ENCODE measurements around the gene NAPB.

NAPB gene

DNA sequence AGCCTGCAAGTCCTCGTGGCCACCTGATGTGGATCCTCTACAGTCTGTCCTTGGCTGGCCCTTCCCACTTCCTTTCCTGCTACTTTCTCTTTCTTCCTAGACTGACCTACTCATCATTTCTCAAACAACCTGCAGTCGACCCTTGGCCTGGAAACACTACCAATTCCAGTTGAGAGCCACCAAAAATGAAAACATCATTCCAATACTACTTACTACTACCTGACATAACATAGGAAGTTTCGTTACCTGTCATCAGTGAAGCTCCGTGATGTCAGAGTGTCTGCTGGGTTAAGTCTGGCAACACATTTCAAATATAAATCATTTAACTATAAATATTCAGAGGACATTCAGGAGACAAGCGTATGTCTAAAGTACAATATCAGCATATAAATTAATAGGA, 45.5 kb downstream of the NAPB start:
- no peak for TF ChIP-seq POLR2AphosphoS5 (IDR thresholded peaks at IDR 0.05; ENCODE audit: low read depth, low read length)
- no peak for TF ChIP-seq TAF1 (IDR thresholded peaks at IDR 0.05; ENCODE audit: borderline replicate concordance, low read depth, low read length)
- no peak for TF ChIP-seq POLR2A (IDR thresholded peaks at IDR 0.05; ENCODE audit: low read depth, low read length)
- DNase-seq (ENCODE audit: insufficient read length) (no peak), FAIRE-seq (no peak)

DNA sequence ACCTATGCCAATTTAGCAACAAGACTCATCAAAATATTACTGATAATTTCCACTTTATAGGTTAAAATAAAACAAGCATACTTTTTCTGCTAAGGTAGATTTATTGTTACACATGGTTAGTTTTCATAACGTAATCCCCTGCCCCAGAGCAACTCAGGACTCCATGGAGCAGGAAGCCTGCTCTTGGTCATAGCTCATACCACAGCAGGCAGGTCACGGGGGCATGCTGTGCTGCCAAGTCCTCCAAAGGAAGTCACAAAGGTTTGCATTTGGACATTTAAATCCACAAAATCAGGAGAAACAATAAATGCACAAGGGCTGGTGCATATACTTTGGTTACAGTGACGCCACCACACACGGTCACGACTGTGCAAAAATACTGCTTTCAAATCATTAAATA, 46.8 kb downstream of the NAPB start:
- DNase-seq (ENCODE audit: insufficient read length) (no peak), FAIRE-seq (no peak)
- TF ChIP-seq TAF1 (IDR thresholded peaks at IDR 0.05; ENCODE audit: borderline replicate concordance, low read depth, low read length) = no peak
- TF ChIP-seq POLR2A (IDR thresholded peaks at IDR 0.05; ENCODE audit: low read depth, low read length) = no peak
- TF ChIP-seq POLR2AphosphoS5 (IDR thresholded peaks at IDR 0.05; ENCODE audit: low read depth, low read length) = no peak

DNA sequence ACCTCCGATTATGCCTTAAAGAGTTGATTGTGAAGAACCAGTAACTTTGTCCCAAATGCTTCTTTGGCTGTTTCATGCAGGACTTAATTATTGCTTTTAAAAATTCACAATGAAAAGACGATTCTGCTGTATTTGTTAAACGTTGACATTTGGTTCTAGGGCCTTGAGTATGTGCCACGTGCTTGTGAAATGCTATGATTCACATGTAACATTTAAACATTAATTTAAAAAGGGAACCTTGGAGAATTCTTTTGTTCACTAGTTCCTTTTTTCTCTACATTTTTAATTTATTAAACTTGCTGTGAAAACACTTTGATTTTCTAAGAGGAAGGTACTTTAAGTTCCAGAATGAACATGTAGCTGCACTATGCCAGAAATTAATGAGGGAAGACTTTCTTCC, 49.8 kb downstream of the NAPB start:
- no peak for TF ChIP-seq TAF1 (IDR thresholded peaks at IDR 0.05; ENCODE audit: borderline replicate concordance, low read depth, low read length)
- TF ChIP-seq POLR2A (IDR thresholded peaks at IDR 0.05; ENCODE audit: low read depth, low read length) = no peak
- no peak for TF ChIP-seq POLR2AphosphoS5 (IDR thresholded peaks at IDR 0.05; ENCODE audit: low read depth, low read length)
- FAIRE-seq (no peak), DNase-seq (ENCODE audit: insufficient read length) (no peak)

DNA sequence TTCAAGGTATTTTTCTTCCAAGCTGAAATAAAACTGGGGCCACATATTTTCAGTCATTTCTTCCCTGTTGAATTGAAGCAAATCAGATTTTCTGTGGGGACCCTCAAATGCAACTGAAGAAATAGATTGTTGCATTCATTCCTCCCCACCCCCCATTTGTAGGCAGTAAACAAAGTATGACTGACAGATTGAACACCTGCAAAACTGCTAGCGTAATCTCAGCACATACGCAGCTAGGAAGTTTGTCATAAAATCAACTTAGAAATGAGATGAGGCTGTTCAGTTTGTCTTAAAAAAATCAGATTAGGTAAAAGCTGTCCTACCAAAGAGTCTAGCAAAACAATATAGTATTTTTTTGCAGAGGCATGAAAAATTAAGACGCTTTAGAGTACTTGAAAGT, 50.4 kb downstream of the NAPB start:
- no peak for FAIRE-seq
- no peak for TF ChIP-seq POLR2A (IDR thresholded peaks at IDR 0.05; ENCODE audit: low read depth, low read length)
- TF ChIP-seq TAF1 (IDR thresholded peaks at IDR 0.05; ENCODE audit: borderline replicate concordance, low read depth, low read length) = no peak
- TF ChIP-seq POLR2AphosphoS5 (IDR thresholded peaks at IDR 0.05; ENCODE audit: low read depth, low read length) = no peak
- no peak for DNase-seq (ENCODE audit: insufficient read length)

DNA sequence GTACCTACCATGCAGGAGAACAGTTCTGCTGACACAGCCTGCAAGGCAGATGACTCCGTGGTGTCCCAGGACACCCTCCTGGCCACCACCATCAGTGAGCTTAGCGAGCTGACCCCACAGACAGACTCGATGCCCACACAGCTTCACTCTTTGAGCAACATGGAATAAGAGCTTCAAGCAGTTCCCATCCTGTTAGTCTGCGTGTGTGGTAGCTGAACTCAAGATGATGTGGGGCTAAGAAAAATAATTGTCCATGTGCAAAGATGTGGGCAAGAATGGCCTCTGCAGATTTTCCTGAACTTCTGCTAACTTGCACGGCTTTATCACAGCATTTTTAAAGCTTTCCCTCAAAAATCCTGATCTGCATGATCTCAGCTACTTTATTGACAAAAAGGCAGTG, 51.0 kb downstream of the NAPB start:
- TF ChIP-seq TAF1 (IDR thresholded peaks at IDR 0.05; ENCODE audit: borderline replicate concordance, low read depth, low read length) = no peak
- TF ChIP-seq POLR2A (IDR thresholded peaks at IDR 0.05; ENCODE audit: low read depth, low read length) = 0 out of 2 replicates have a peak, but pooled peaks have one; percentile 14
- DNase-seq (ENCODE audit: insufficient read length) (no peak), FAIRE-seq (no peak)

DNA sequence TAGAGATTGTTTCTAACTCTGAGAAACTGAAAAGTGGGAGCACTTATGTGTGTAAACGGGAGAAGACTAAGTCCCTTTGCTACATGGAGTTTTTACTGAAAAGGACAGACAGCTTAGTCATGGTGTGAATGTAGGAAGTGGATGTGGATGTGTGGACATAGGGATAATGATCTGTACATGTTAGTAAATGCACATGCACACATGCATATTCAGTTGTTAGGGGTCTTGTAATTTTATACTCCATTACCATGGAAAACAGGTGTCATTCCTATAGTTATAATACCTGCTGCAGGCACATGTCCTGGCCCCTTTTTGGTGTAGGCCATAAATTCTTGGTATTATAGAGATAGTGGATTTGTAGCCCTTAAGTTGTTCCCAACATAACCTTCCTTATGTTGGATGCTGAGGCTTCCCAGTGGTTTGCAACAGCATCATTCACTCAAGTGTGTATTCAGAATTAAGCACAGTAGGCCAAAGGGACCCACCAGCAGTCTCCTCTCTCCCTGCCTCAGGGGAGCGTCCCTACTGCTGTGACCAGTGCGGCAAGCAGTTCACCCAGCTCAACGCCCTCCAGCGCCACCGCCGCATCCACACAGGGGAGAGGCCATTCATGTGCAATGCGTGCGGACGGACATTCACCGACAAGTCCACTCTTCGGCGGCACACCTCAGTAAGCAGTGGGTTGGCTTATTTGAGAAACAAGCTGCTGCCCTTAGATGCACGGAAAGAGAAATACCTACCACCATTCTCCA, 52.0 kb downstream of the NAPB start:
- TF ChIP-seq POLR2AphosphoS5 (IDR thresholded peaks at IDR 0.05; ENCODE audit: low read depth, low read length) (no peak), TAF1 (IDR thresholded peaks at IDR 0.05; ENCODE audit: borderline replicate concordance, low read depth, low read length) (no peak), POLR2A (IDR thresholded peaks at IDR 0.05; ENCODE audit: low read depth, low read length) (no peak)
- DNase-seq (ENCODE audit: insufficient read length) (no peak), FAIRE-seq (no peak)

DNA sequence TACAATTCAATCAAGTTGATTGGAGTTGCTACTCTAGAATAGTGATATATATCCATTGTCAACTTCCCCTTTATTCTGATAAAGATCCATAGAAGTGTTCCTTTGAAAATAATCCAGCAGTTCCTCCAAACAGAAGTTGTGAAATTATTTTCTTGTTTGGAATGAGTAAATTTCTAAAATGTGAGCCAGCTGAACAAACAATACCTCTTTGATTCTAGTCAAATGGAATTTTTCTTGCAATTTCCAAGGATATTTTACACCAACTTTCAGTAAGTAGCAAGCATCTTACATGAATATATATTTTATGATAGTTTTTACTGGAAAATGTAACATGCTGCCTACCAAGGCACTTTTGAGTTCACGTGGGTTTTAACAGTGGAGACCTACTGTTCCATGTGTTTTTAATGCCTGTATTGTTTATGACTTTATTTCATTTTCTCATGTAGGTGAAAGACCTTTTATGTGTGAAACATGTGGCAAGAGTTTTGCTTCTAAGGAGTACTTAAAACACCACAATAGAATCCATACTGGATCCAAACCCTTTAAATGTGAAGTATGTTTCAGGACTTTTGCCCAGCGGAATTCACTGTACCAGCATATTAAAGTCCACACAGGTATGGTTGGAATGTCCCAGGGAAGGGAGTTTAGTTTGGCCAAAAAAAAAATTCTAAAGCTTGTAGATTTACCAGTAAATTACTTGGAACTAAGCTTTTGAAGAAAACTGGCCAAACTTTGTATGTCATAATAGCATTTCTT, 52.8 kb downstream of the NAPB start:
- TF ChIP-seq POLR2AphosphoS5 (IDR thresholded peaks at IDR 0.05; ENCODE audit: low read depth, low read length) (no peak), TAF1 (IDR thresholded peaks at IDR 0.05; ENCODE audit: borderline replicate concordance, low read depth, low read length) (no peak), POLR2A (IDR thresholded peaks at IDR 0.05; ENCODE audit: low read depth, low read length) (no peak)
- no peak for FAIRE-seq
- DNase-seq (ENCODE audit: insufficient read length) = no peak

DNA sequence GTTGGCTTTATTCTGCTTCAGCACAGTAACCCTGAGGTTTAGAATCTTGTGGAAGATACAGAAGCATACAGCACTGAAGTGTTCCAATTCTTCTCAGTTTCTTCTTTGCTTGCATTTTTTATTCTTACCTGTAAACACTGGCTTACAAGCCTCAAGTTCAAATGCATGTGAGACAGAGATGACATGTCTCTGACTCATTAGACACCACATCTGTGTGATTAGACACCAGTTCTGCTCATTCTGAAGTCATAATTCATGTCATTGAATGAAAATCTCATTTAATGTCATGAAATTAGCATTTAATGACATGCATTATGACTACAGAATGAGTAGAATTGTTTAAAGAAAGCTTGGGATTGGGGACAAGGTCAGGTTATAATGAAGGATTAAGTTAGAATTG, 53.5 kb downstream of the NAPB start:
- DNase-seq (ENCODE audit: insufficient read length) (no peak), FAIRE-seq (no peak)
- TF ChIP-seq TAF1 (IDR thresholded peaks at IDR 0.05; ENCODE audit: borderline replicate concordance, low read depth, low read length) (no peak), POLR2A (IDR thresholded peaks at IDR 0.05; ENCODE audit: low read depth, low read length) (no peak), POLR2AphosphoS5 (IDR thresholded peaks at IDR 0.05; ENCODE audit: low read depth, low read length) (no peak)

DNA sequence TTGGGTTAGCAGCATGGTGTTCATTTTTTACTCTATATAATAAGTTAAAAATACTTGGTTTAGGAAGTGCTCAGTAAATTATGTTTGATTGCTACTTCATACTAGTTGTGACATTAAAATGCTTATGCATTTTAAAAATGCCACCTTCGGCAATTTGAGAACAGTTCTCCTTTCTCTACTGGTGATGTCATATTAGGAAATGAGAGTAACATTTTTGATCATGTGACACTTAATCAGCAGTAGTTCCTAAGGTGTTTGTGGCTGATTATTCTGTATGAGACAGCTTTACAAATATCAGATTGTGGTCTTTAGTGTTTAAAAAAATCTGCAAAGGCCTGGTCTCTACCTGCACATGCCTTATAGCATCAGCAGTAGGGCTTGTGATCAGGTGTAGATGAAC, 54.9 kb downstream of the NAPB start:
- TF ChIP-seq POLR2A (IDR thresholded peaks at IDR 0.05; ENCODE audit: low read depth, low read length) = no peak
- TF ChIP-seq POLR2AphosphoS5 (IDR thresholded peaks at IDR 0.05; ENCODE audit: low read depth, low read length) = no peak
- no peak for TF ChIP-seq TAF1 (IDR thresholded peaks at IDR 0.05; ENCODE audit: borderline replicate concordance, low read depth, low read length)
- DNase-seq (ENCODE audit: insufficient read length) = no peak
- FAIRE-seq = no peak

DNA sequence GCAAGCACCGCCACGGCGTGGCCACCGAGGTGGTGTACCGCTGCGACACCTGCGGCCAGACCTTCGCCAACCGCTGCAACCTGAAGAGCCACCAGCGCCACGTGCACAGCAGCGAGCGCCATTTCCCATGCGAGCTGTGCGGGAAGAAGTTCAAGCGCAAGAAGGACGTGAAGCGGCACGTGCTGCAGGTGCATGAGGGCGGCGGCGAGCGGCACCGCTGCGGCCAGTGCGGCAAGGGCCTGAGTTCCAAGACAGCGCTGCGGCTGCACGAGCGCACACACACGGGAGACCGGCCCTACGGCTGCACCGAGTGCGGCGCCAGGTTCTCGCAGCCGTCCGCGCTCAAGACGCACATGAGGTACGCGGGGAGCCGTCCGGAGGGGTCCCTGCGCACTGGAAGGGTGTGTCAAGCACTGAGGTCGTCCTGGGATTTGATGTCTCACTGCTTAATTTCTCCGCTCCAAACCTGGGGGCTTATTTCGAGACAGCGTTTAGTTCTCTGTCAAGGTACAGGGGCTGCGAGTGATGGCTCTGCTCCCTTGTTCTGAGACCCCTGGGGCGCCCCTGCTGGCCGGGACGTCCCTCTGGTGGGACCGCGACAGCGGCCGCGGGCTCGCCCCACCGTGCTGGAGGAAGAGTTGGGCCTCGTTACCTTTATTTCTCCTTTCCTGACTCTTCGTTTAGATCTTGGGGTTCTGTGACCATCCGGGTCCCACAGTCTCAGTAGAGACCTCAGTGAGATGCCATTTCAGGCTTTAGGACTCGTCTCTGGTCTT, 55.7 kb downstream of the NAPB start:
- FAIRE-seq = no peak
- TF ChIP-seq POLR2AphosphoS5 (IDR thresholded peaks at IDR 0.05; ENCODE audit: low read depth, low read length) (no peak), TAF1 (IDR thresholded peaks at IDR 0.05; ENCODE audit: borderline replicate concordance, low read depth, low read length) (no peak), POLR2A (IDR thresholded peaks at IDR 0.05; ENCODE audit: low read depth, low read length) (no peak)
- no peak for DNase-seq (ENCODE audit: insufficient read length)

DNA sequence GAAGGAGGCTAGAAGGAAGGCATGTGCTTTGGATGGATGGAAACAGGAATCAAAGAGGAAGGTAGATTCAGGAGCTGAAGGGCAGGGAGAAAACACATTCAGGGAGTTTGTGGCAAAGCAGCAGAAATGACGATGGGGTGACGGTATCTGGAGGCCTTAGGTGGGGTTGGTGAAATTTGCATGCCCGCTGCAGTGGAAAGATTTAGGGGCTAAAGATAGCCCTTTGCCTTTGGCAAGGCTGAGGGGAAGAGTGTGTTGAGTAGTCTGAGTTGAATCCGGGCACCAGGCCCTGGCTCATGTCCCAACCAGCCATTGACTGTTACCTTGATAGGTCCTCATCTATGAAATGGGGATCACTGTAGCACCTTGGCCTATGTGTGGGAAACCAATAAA, 58.0 kb downstream of the NAPB start:
- no peak for FAIRE-seq
- no peak for DNase-seq (ENCODE audit: insufficient read length)
- TF ChIP-seq POLR2AphosphoS5 (IDR thresholded peaks at IDR 0.05; ENCODE audit: low read depth, low read length) = no peak
- TF ChIP-seq TAF1 (IDR thresholded peaks at IDR 0.05; ENCODE audit: borderline replicate concordance, low read depth, low read length) = no peak
- no peak for TF ChIP-seq POLR2A (IDR thresholded peaks at IDR 0.05; ENCODE audit: low read depth, low read length)
